Osteoblast (primary cell): ENCODE data around the gene EXOSC7. TPM values are rescaled to one million over a fixed set of nuclear protein-coding genes. Genes with fewer than 3 reads are reported as not detected.

Source experiments
- DNase-seq: peaks from one replicate; pipeline ENCODE4 v3.0.0; 2011; ENCODE audit warnings: low spot score, mixed read lengths; ENCODE audit not compliant: insufficient read length; ENCODE audit errors: missing footprints
- H2AFZ ChIP-seq: 2 replicates; pipeline ENCODE4 v1.6.0; 2011; ENCODE audit warnings: mild to moderate bottlenecking, low read length
- H3K27ac ChIP-seq: 2 replicates; pipeline ENCODE4 v1.5.1; 2011; ENCODE audit warnings: mild to moderate bottlenecking, low read depth, low read length, moderate library complexity
- H3K27me3 ChIP-seq: 2 replicates; pipeline ENCODE4 v1.6.0; 2012; ENCODE audit warnings: mild to moderate bottlenecking, control low read depth, inconsistent platforms, low read length, moderate library complexity; ENCODE audit not compliant: insufficient read depth
- H3K36me3 ChIP-seq: 2 replicates; pipeline ENCODE4 v1.5.1; 2011; ENCODE audit warnings: mild to moderate bottlenecking, low read length, control low read depth, moderate library complexity; ENCODE audit not compliant: insufficient read depth
- H3K4me1 ChIP-seq: 2 replicates; pipeline ENCODE4 v1.5.1; 2011; ENCODE audit warnings: mild to moderate bottlenecking, low read length, control low read depth, moderate library complexity; ENCODE audit not compliant: insufficient read depth
- H3K4me2 ChIP-seq: 2 replicates; pipeline ENCODE4 v1.6.0; 2011; ENCODE audit warnings: mild to moderate bottlenecking, low read length; ENCODE audit not compliant: insufficient read depth
- H3K4me3 ChIP-seq: fragments of 200-600 bp; sonication (generic); 3 replicates; pipeline ENCODE4 v1.5.1; 2012; ENCODE audit warnings: mild to moderate bottlenecking, low read length, inconsistent platforms; ENCODE audit not compliant: insufficient read depth
- H3K79me2 ChIP-seq: 2 replicates; pipeline ENCODE4 v1.6.0; 2012; ENCODE audit warnings: mild to moderate bottlenecking, low read length, control low read depth, inconsistent platforms; ENCODE audit not compliant: insufficient read depth
- H3K9me3 ChIP-seq: 2 replicates; pipeline ENCODE4 v1.5.1; 2011; ENCODE audit warnings: low read depth, low read length, control low read depth
- H4K20me1 ChIP-seq: 2 replicates; pipeline ENCODE4 v1.6.0; 2012; ENCODE audit warnings: mild to moderate bottlenecking, low read length, control low read depth; ENCODE audit not compliant: insufficient read depth
- CTCF ChIP-seq: IDR thresholded peaks from 2 replicates; pipeline ENCODE4 v1.5.1; 2011; ENCODE audit warnings: mild to moderate bottlenecking, low read depth, low read length, moderate library complexity; ENCODE audit errors: extremely low read depth
- total RNA-seq: library from RNA; depleted of rRNA; stranded (reverse); fragments of >200 nt; gene quantifications from 2 replicates; pipeline ENCODE4 v1.2.3, GENCODE V29; 2012

Gene EXOSC7
- total RNA-seq, 1 donor: 31.8 TPM

- Histone ChIP-seq H3K79me2 (no peaks in the 10 kb centered on the region), H3K4me2 (no peak overlapping the region), H2AFZ (no peak overlapping the region), H3K4me3 (no peak overlapping the region), H4K20me1 (no peaks in the 10 kb centered on the region), H3K4me1 (peaks cover 14% of the 10 kb centered on the region), H3K9me3 (no peaks in the 10 kb centered on the region), H3K36me3 (no peaks in the 10 kb centered on the region), H3K27ac (no peak overlapping the region), H3K27me3 (no peaks in the 10 kb centered on the region)
- DNase-seq: no peak
- no peak for TF ChIP-seq CTCF
Measured at GRCh38 chr3:45020534-45020933, 44.5 kb downstream of the EXOSC7 start.

GRCh38 chr3:45021524-45022297, 45.7 kb downstream of the EXOSC7 start:
- Histone ChIP-seq H3K79me2 (no peaks in the 10 kb centered on the region), H3K9me3 (no peaks in the 10 kb centered on the region), H4K20me1 (no peaks in the 10 kb centered on the region), H3K4me1 (peaks cover 26% of the 10 kb centered on the region), H3K4me3 (no peak overlapping the region), H3K36me3 (no peaks in the 10 kb centered on the region), H3K4me2 (no peak overlapping the region), H3K27ac (no peak overlapping the region), H2AFZ (no peak overlapping the region), H3K27me3 (no peaks in the 10 kb centered on the region)
- TF ChIP-seq CTCF: no peak
- DNase-seq: no peak

GRCh38 chr3:45023675-45024074, 47.6 kb downstream of the EXOSC7 start:
- H3K4me3 ChIP-seq: no peak overlapping the region
- peaks cover 37% of the 10 kb centered on the region for H3K4me1 ChIP-seq
- no peak overlapping the region for H3K27ac ChIP-seq
- no peak for TF ChIP-seq CTCF
- no peaks in the 10 kb centered on the region for H4K20me1 ChIP-seq
- H3K4me2 ChIP-seq: no peak overlapping the region
- no peaks in the 10 kb centered on the region for H3K79me2 ChIP-seq
- H3K36me3 ChIP-seq: no peaks in the 10 kb centered on the region
- no peaks in the 10 kb centered on the region for H3K9me3 ChIP-seq
- no peak for DNase-seq
- H3K27me3 ChIP-seq: no peaks in the 10 kb centered on the region
- H2AFZ ChIP-seq: no peak overlapping the region

GRCh38 chr3:45024542-45025255, 48.7 kb downstream of the EXOSC7 start:
- Histone ChIP-seq H3K36me3 (no peaks in the 10 kb centered on the region), H3K27ac (no peak overlapping the region), H3K79me2 (no peaks in the 10 kb centered on the region), H3K27me3 (no peaks in the 10 kb centered on the region), H3K4me3 (no peak overlapping the region), H2AFZ (no peak overlapping the region), H3K4me1 (peaks cover 45% of the 10 kb centered on the region), H3K4me2 (no peak overlapping the region), H4K20me1 (no peaks in the 10 kb centered on the region), H3K9me3 (no peaks in the 10 kb centered on the region)
- peak; percentile 44 for DNase-seq
- no peak for TF ChIP-seq CTCF
